CD4-positive, alpha-beta T cell treated with Interleukin-2 at 100 ng/mL for 4 hours (primary cell): Measurements from ENCODE around the gene ADAMTSL3.
"Not testable (repeated sequence)": the region's sequence is repeated elsewhere in the genome, so short reads cannot be mapped to it uniquely, and the experiment has no call there.

Experiments
- DNase-seq: peaks from one replicate; pipeline ENCODE4 v3.0.0-alpha.2; 2020; ENCODE audit warnings: low spot score

ADAMTSL3 gene

DNA sequence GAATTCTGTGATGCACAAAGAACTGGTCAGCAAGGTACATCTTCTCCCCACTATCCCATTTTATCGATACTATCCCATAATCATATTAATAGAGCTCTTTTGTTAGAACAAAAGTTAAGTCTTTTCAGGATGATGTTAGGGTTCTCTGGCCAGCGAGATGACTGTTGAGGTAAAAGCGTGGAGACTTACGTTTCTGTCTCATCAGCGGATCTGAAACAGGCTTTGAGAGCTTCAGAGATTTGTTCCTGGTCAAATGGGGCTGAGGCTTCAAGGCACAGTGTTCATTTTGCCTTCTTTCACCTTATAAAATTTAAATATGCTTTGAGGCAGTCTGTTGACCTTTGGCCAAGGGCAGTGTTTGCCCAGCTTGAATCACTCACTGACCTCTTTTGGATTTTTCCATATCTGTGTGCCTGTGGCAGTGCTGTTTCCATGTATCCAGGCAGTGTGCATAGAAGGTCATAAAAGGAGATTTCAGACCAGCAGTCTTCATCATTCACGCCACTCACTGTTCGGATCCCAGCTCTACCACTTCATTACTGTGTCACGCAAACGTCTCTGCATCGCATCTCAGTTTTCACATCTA, 3.1 kb downstream of the ADAMTSL3 start:
- DNase-seq: no peak

DNA sequence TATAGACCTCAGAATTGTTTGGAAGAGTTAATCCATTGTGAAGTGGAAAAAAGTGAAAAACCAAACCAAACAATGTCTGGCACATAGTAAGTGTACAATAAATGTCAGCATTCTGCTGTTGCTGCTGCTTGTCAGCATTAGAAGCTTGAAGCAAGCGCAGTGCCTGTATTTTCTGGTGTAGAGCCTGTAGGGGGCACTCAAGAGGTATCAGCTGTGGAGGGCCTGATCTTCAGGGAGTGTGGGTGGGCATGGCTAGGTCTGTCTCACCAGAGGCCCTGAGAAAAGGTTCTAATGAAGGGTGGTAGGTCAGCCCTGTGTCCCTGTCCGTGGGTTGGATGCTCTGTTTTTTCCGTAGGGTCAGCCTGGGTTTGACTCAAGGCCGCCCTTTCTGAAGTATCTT, 3.6 kb downstream of the ADAMTSL3 start:
- DNase-seq: no peak

DNA sequence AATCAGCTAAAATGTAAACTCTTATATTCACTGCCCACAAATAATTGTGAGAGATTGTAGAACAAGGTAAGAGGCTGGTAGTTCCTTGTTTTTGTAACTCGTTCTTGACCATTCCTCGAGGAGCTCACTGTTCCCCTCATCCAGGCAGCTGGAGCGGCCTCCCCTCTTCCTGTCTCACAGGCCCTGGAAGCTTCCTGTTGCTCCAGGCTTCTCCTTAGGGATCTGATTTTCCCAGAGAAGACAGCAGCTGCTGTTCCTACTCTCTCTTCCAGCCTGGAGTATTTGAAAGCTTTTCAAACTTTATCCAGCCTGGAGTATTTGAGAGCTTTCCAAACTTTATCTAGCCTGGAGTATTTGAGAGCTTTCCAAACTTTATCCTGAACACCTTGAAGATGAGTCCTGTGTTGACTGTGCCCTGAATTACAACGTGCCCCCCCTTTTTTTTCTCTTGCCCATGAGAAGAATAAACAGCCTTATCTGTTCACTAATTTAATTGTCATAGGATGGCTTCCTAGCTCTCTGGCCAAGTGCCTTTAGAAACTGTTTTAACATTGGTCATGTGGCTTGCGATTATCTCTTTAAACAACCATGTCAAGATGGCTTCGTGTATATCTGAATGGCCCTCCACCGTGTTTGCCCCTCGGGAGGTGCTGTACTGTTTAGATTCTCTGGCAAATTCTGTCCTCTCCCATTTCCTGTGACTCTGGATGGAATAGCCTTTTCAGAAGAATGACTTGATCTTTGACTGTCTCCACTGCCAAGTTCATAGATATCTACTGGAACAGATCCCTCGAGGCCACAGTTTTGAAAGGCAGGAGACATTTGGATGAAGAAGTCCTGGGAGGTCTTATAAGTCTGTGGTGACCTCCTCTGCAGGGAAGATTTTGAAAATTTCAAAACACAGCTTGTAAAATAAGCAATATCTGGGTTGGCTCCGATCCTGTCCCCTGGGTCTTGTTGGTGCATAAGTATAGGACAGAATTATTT, 4.8 kb downstream of the ADAMTSL3 start:
- no peak for DNase-seq

DNA sequence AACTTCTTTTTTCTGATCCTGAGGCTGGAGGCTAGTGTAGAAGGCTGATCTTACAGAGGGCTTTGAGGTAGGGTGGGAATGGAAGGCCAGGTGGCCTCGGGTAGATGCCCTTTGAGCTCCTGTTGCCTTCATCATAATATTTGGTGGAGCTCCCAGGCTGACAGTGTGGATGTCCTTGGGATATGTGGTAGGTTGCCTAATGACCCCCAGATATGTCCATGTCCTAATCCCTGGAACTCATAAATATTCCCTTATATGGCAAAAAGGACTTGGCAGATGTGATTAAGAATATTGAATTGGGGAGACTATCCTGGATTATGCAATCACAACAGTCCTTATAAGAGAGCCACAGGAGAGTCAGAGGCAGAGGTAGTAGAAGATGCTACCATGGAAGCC, 5.5 kb downstream of the ADAMTSL3 start:
- no peak for DNase-seq

DNA sequence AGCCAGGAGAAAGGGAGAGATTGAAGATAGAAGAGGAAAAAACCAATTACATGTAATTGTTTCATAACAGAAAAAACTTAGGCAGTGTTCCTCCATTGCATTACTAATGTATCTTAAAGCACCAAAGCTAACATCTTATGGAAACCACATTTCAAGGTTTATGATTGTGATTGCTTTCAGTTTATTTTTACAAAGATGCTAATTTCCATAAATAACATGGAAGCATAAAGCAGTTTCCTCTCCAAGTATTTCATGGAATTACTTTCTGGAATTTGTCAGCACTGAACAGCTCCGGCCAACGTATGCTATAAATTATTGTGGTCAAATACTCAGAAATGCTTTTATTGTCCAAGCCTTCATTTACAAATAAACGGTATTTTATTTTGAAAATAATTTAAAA, 11.6 kb downstream of the ADAMTSL3 start:
- DNase-seq: no peak

DNA sequence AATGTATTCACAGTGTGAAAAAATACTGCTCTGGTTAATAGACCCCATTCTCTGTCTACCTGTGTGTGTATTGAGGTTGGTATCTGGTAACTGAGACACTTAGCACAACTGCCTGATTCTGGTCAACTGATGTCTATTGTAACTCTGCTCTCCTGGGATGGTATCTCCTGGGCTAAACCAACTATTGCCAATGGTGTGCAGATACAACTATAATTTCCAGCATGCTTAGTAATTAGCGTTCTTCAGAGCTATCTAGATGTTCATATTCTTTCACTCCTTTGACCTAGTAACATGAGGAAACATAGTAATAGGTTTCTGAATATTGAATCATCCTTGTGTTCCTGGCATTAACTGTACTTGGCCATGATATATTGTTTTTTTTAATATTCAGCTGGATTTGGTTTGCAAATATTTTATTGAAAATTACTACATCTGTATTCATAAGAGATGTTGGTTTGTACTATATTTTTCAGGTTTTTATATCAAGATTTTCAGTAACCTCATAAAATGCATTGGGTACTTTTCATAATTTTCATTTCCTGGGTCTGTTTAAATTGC, 16.8 kb downstream of the ADAMTSL3 start:
- no peak for DNase-seq

DNA sequence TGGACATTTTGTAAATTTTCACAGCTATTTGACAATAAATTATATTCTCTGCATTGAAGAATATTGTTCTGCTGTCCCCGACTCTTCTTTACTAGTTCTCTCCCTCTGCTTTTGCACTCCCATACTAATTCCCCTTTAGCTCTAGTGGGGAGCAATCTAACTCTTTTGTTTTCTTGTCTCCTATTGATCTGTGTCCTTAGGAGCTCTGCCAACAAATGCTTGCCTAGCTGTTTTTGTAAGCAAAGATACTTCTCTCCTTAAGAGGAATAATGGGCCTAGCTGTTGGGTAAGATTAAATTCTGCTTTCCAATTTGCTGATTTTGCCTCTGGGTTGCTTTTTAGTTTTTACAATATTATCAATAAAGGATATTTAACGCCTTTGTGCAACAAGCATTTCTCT, 17.7 kb downstream of the ADAMTSL3 start:
- no peak for DNase-seq

DNA sequence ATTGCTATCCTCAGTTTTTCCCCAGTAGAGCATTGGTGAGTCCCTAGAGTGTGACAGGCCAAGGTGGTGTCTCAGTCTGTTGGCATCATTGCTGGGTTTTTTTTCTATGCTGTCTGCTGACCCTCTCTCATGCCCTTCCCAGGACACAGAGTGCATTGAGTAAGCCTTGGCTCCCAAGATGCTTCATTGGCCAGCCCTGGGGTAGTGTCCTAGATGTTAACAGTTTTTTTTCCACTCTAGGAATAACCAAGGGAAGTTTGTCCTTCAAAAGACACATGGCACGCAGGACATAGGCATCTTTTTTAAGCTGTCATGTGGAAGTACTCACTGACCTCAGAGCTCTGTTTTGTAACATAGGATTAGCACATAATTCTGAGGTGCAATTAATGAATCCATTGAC, 19.5 kb downstream of the ADAMTSL3 start:
- DNase-seq: no peak

DNA sequence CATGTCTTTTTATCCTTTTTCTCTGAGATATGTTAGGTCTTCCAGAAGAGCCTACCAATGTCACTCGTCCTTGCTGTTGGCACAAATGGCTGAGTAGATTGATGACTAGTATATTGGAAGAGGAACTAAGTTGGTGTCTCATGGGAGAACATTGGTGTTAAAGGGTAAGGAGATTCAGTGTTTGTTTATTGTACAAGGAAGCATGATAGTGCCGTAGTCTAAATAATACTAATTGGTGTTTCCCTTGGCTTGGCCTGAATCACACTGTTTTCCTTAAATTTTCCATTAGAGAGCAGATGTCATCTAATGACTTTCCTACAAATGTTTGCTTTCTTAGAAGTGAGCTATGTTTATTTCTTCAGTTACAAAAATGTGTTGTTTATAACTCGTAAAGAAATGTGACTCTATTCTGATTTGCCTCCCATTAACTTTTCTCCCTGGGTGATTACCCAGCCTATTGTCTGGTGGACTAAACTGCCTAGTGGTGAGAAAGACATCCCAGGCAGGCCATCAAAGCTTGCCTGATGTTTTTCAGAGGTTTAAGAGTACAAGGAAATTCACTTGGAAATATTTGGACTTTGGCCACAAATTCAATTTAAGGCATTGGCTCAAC, 28.7 kb downstream of the ADAMTSL3 start:
- DNase-seq: no peak

DNA sequence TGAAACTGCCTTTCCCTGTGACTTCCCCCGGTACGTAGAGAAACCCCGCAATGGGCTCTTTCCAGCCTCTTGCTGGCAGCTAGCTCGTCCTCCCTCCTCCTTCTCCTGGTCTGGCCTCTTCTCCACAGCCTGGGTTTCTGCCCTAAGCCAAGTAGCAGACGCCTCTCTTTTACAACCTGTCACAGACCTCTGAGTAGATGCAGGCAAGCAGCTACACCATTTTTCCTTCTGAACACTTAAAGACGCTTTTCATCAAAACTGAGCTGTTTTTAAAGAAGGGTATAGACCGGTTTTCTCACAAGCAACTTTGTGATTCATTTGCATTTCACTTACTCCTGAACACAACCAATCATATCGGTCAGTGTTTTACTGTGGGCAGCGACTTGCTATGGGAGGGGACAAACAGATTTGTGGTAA, 32.0 kb downstream of the ADAMTSL3 start:
- no peak for DNase-seq

DNA sequence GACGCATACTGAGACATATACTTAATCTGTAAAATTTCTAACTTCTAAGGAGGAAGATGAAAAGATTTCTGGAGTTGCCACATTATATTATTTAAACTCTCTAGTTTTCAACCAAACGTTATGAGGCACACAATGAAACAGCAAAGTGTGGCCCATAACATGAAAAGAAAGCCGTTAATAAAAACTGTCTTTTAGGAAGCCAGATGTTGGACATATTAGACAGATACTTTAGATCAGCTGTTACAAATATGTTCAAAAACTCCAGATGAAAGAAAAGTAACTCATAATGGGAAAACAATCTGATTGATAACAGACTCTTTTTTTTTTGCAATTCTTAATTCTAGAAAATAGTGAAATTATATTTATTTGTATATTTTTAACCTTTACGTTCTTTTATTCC, 34.3 kb downstream of the ADAMTSL3 start:
- no peak for DNase-seq

DNA sequence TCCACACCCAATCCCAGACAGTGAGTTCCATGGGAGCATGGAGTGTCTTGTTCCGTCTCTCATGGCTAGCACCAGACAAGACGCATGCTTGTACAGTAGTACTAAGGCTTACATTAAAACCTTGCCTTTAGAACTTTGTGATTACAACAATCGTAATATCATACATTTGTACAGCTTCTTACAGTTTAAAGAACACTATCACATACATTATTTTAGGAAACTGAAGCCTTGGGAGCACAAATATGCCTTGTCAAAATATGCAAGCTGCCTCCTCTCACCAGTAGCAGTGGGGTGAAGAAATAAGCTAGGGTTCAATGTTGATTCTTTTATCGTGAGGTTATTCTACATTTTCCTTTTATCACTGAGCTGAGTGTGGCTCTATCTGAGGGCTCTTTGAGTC, 36.8 kb downstream of the ADAMTSL3 start:
- no peak for DNase-seq

DNA sequence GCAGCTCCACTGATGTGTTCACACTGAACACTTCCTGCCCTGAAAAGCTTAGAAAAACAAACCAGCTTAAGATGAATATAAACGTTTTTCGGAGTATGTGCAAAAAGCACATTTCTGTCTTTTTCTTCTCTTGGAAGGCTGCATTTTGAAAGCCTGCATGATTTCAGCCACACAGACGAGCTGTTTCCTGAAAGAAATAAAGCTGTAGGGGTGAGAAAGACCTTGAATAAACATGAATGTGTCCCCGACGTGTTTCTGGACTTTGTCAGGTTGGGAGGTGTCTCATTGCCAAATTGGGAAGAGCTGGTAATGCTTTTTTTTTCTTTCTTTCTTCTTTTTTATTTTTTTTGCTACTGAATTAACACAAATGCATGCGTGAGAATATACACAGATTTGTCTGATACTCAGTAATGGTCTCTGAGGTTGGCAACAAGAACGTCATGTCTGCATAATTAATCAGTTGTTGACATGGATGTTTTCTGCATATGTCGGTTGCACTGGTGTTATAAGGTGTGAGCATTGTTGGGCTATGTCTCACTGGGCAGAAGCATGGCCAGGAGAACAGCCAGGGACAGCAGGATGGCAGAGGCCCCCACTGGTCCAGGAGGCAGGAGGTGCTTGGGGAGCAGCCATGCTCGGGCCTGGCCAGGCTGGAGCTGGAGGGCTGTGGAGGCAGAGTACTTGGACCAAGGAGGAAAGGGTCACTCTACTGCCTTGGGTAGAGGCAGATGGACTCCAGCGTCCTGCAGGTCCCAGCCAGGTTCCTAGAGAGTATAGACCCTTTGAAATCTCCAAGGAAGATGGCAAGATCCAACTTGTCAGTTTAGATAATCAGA, 39.0 kb downstream of the ADAMTSL3 start:
- DNase-seq: no peak

DNA sequence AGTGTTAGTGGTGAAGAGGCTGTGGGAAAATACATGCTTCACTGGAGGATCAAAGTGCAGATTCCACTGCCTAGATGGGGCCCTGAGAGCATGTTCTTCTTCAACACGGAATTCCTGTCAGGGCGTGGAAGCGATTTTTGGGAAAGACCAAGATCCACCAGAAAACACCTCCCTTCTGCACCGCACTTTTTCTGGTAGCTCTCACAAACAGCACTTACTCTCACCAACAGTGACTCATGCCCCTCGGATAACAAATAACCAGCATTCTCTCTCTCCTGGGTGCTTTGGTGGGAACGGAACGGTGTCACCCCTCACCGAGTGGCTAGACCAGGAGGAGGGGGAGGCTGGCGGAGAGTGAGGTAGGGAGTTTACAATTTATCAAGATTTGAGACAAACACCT, 40.1 kb downstream of the ADAMTSL3 start:
- DNase-seq: no peak

DNA sequence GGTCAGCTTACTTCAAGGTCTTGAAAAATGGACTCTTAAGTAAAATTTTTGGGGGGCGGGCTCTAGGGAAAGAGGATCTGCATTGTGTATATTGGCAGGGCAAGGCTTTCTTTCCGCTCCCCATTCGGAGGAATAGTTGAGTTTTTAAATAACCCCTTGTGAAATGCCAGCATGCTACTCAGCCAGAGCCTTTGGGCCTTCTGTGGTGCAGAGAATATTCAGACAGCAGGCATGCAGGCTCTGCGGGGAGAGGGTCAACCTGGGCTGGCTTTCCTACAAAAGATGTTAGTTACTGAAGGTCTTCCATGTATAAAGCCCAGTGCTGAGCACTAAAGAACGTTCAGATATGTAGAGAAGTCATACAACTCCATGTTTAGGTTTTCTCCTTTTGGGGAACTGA, 40.6 kb downstream of the ADAMTSL3 start:
- DNase-seq: no peak

DNA sequence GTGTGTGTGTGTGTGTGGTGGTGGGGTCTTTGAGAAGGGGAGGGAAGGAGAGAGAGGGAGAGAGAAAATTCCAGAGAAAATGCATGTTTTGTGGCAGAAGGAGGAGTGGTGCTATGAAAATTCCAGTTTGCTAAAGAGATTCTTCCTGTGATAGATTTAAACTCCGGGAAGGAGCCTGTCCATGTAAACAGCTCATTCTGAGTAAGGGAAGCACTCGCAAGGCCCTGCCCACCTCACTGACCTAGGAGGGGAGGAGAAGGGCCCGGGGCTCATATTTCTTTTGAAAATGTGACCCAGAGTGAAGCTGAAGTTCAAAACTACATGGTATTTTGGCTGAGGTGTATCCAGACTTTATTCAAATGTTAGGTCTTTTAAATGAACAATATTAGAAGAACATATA, 41.3 kb downstream of the ADAMTSL3 start:
- no peak for DNase-seq

DNA sequence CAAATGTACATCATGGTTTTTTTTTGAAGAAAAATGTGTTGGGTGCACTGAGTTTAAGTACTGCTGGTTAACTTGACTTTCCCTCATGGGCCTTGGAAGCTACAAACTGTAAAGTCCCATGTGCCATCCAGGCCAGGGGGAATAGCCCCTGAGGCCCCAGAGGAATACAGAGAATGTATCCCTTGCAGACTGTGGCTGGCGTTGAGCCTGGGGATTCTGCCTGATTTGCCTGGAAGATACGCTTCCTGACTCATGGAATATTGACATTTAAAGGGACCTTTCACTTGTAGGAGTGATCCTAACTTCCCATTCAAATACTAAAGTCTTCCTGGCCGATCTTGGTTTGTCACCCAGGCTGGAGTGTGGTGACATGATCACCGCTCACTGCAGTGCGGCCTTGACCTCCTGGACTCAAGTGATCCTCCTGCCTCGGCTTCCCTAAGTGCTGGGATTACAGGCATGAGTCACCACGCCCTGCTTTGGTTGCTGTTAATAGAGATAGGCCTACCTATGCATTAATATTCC, 42.0 kb downstream of the ADAMTSL3 start:
- DNase-seq: no peak

DNA sequence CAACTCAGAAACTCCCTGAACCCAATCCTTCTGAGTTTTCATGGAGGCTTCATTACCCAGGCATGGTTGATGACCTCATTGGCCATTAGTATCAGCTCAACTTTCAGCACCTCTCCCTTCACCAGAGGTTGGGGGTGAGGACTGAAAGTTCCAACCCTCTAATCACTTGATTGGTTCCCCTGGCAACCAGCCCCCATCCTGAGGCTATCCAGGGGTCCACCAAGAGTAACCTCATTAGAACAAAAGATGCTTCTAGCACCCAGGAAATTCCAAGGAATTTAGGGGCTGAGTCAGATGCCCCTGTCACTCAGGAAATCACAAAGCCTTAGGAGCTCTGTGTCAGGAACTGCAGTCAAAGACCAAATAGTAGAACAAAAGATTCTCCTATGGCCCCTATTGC, 43.8 kb downstream of the ADAMTSL3 start:
- no peak for DNase-seq

DNA sequence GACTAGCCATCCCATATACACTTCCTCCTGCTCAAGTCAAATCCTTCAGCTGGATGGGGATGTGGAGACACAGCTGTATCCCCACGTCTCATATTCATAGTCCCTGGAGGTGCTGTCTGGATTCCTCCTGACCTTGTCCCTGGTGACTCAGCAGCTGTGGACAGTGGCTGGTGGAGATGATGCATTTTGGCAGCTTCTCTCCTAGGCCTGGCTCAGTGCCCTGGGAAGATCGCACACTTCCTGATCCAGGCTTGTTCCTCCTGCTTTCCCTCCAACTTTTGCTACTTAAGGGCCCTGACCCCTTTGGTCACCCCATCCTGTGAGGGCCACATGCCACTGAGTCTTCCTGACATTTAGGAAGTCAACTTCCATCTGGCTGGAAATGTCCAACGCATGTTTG, 44.4 kb downstream of the ADAMTSL3 start:
- no peak for DNase-seq

DNA sequence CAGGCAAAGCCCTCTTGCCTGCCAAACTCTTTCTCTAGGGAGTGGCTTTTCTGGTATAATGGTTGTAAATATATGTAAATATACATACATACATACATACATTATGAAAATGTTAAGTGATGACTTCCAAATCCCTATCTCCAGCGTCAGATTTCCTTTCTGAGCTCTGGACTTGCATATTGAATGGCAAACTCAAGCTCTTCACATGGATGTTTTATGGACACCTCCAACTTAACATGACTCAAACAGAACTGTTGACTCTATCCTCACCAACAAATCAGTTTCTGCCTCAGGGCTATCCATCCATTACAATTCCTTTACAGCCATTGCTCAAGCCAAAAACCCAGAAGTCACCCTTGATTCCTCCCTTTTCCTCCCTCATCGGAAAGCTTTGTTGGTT, 45.1 kb downstream of the ADAMTSL3 start:
- no peak for DNase-seq

DNA sequence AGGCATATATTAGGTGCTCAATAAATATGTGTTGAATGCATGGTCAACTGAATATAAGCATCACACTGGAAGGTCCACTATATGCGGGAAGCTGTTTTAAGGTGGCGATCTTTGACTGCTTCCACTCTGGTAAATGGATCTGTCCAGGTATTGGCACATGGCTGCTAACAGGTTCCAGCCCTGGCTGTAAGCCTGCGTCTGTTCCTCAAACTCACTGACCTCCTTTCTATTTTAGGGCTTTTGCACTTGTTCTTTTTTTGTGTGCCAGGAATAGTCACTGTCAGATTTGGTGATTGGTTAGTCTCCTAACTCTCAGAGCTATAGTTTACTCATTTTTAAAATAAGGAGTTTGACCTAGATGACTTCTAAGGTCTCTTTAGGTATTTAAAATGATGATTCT, 46.2 kb downstream of the ADAMTSL3 start:
- no peak for DNase-seq

DNA sequence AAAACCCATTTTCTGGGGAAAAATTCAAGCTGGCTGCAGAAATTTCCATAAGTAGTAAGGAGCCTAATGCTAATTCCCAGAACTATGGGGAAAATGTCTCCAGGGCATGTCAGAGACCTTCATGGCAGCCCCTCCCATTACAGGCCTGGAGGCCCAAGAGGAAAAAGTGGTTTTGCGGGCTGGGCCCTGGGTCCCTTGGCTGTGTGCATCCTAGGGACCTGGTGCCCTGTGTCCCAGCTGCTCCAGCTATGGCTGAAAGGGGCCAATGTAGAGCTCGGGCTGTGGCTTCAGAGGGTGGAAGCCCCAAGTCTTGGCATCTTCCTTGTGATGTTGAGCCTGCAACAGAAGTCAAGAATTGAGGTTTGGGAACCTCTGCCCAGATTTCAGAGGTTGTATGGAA, 48.4 kb downstream of the ADAMTSL3 start:
- DNase-seq: not testable (repeated sequence)
